Activated CD8-positive, alpha-beta T cell treated with anti-CD3 and anti-CD28 coated beads, Interleukin-2, amount 10 ng/mL, durations not matched to agents 7 days and 5 days (primary cell): ENCODE measurements around the gene NKAIN2. TPM values are rescaled to one million over a fixed set of nuclear protein-coding genes. Genes with fewer than 3 reads are reported as not detected.

ENCODE experiments used
- ATAC-seq: fragments of 150-1000 bp; cut with Tn5 transposase; one replicate; pipeline ENCODE4 v1.10.0; 2021; ENCODE audit warnings: moderate library complexity
- CTCF ChIA-PET: fragments of 350-600 bp; sonication (Branson Sonifier 250); formaldehyde crosslinking; loops from one replicate; lab custom pipeline; 2021; ENCODE audit warnings: antibody characterized with exemption; lab: Charles Lee
- POLR2A ChIA-PET: fragments of 350-600 bp; sonication (Branson Sonifier 250); formaldehyde crosslinking; loops from one replicate; lab custom pipeline; 2021; ENCODE audit warnings: antibody characterized with exemption; lab: Charles Lee
- DNase-seq: peaks from one replicate; pipeline ENCODE4 v3.0.0-alpha.2; 2020
- H3K27ac Mint-ChIP-seq: one replicate; pipeline ENCODE4 v1.8.0; 2021; ENCODE audit warnings: mild to moderate bottlenecking, mixed read lengths
- H3K27me3 Mint-ChIP-seq: one replicate; pipeline ENCODE4 v1.8.0; 2021; ENCODE audit warnings: low read depth, mixed read lengths
- H3K36me3 Mint-ChIP-seq: one replicate; pipeline ENCODE4 v1.8.0; 2021; ENCODE audit warnings: low read depth, mixed read lengths
- H3K4me1 Mint-ChIP-seq: one replicate; pipeline ENCODE4 v1.8.0; 2021; ENCODE audit warnings: low read depth, mixed read lengths
- H3K4me3 Mint-ChIP-seq: one replicate; pipeline ENCODE4 v1.8.0; 2021; ENCODE audit warnings: mild to moderate bottlenecking, mixed read lengths
- H3K9me3 Mint-ChIP-seq: one replicate; pipeline ENCODE4 v1.8.0; 2022; ENCODE audit warnings: mixed read lengths; ENCODE audit not compliant: insufficient read depth
- total RNA-seq, 2 experiments: library from RNA; stranded (reverse); gene quantifications; one replicate each; pipeline ENCODE4 v1.2.3, GENCODE V29; 2021

The NKAIN2 gene
- total RNA-seq, 2 experiments from 2014 or later = not detected

DNA sequence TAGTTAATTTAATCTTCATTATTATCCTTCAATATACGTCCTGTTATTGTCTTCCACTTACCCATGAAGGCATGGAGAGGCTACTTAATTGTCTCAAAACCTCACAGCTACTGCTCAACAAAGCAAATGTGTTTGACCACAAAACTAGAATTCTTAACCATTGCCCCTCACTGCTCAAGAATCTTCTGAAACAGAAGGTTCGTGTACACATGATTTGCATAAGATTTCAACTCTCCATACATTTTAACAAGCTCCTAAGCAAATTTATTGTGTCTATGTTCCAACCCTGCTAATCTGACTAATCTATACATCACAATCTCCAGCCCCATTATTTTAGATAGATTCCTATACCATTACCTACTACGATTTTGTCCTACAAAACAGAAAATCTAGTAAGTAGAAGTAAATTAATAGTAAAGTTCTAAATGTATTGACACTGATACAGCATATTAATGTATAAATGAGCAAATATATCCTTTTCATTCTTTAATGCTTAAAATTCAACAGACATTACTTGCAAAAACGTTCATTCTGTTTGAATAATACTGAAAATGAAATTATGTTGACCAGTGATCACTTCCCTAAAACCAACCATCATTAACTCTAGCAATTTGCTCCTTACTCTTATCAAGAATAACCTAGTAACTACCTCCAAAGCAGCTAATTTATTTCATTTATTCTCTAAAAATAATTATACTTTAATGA is 1068.8 kb downstream of the NKAIN2 start:
- Mint-ChIP-seq H3K4me1 (no peaks in the 10 kb centered on the region), H3K36me3 (no peaks in the 10 kb centered on the region), H3K27me3 (peaks cover 3% of the 10 kb centered on the region), H3K9me3 (no peaks in the 10 kb centered on the region), H3K4me3 (no peak overlapping the region), H3K27ac (no peak overlapping the region)
- ATAC-seq (no peak), DNase-seq (no peak)
- POLR2A ChIA-PET = no interaction called here
- CTCF ChIA-PET = interaction anchor here (0.8 to 1.8 kb wide), 2 partner anchors 241 kb away, joined by 3 to 8 read pairs; no protein-coding TSS in a partner anchor

- POLR2A ChIA-PET = no interaction called here
- DNase-seq (no peak), ATAC-seq (no peak)
- Mint-ChIP-seq H3K9me3 (no peaks in the 10 kb centered on the region), H3K27me3 (peaks cover 5% of the 10 kb centered on the region), H3K4me1 (no peaks in the 10 kb centered on the region), H3K27ac (no peak overlapping the region), H3K4me3 (no peak overlapping the region), H3K36me3 (no peaks in the 10 kb centered on the region)
- CTCF ChIA-PET = interaction anchor here (1.8 kb wide), 1 partner anchor 241 kb away, joined by 8 read pairs; no protein-coding TSS in a partner anchor
These were observed 1069.4 kb downstream of the NKAIN2 start for GRCh38 chr6:124873066-124873410.

Other genes with a start within 250 kb of the NKAIN2 start
- gene TRDN, start 166.9 kb upstream of the NKAIN2 start, total RNA-seq = not detected